Endothelial cell of umbilical vein (primary cell): ENCODE results near the gene ZBTB20.

Source experiments
- EZH2 ChIP-seq: IDR thresholded peaks from 2 replicates; pipeline ENCODE4 v1.6.1; 2012; ENCODE audit warnings: borderline replicate concordance, low read depth, mild to moderate bottlenecking, moderate library complexity, low read length, inconsistent platforms; ENCODE audit not compliant: severe bottlenecking
- MYC ChIP-seq: IDR thresholded peaks from one replicate; pipeline ENCODE4 v1.6.1; 2011; ENCODE audit warnings: mild to moderate bottlenecking, low read depth, low read length
- TF ChIP-seq, protein P1 (sequence below), 2 donors: IDR thresholded peaks; 1 replicate in 1 of 2; 2 replicates in 1 of 2; pipeline ENCODE4 v1.5.1; 2011; ENCODE audit warnings: low read length in 2 of 2, mild to moderate bottlenecking in 2 of 2, moderate library complexity in 2 of 2, control low read depth in 1 of 2, inconsistent platforms in 1 of 2, low read depth in 1 of 2; ENCODE audit not compliant: insufficient read depth in 1 of 2; ENCODE audit errors: extremely low read depth in 1 of 2

DNA sequence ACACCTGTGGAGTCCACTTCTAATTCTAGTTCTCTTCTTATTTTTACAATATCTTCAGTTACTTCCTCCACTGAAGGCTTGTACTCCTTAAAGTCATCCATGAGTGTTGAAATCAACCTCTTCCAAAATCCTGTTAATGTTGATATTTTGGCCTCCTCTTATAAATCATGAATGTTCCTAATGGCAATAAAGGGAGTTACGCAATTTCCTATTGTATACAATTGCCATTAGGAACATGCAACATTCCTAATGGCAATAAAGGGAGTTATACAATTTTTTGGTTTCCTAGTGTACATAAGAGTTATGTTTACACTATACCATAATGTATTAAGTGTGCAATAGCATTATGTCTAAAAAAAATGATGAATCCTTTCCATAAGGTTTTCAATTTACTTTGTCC, 862.4 kb downstream of the ZBTB20 start:
- TF ChIP-seq, protein P1, sequence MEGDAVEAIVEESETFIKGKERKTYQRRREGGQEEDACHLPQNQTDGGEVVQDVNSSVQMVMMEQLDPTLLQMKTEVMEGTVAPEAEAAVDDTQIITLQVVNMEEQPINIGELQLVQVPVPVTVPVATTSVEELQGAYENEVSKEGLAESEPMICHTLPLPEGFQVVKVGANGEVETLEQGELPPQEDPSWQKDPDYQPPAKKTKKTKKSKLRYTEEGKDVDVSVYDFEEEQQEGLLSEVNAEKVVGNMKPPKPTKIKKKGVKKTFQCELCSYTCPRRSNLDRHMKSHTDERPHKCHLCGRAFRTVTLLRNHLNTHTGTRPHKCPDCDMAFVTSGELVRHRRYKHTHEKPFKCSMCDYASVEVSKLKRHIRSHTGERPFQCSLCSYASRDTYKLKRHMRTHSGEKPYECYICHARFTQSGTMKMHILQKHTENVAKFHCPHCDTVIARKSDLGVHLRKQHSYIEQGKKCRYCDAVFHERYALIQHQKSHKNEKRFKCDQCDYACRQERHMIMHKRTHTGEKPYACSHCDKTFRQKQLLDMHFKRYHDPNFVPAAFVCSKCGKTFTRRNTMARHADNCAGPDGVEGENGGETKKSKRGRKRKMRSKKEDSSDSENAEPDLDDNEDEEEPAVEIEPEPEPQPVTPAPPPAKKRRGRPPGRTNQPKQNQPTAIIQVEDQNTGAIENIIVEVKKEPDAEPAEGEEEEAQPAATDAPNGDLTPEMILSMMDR (IDR thresholded peaks at IDR 0.05; ENCODE audit: extremely low read depth in 1 of 2, insufficient read depth in 1 of 2, low read depth in 1 of 2, low read length in 2 of 2): no peak
- TF ChIP-seq EZH2 (no peak), MYC (no peak)
